Esophagus (tissue), 2 donors: ENCODE results near the gene NOL4L. TPM values are rescaled to one million over a fixed set of nuclear protein-coding genes. Genes with fewer than 3 reads are reported as not detected.

ENCODE experiments used
- H3K27ac ChIP-seq, 2 donors: one replicate each; pipeline ENCODE4 v1.5.1; 2013; ENCODE audit warnings: low read depth in 2 of 2, mild to moderate bottlenecking in 2 of 2, inconsistent platforms in 1 of 2, low read length in 1 of 2, moderate library complexity in 1 of 2
- H3K27me3 ChIP-seq, 2 donors: one replicate each; pipeline ENCODE4 v1.6.1; 2013; ENCODE audit warnings: low read length in 2 of 2, control low read depth in 1 of 2, mild to moderate bottlenecking in 1 of 2; ENCODE audit not compliant: insufficient read depth in 2 of 2, control insufficient read depth in 1 of 2
- H3K36me3 ChIP-seq, 2 donors: one replicate each; pipeline ENCODE4 v1.6.1; 2013; ENCODE audit warnings: low read length in 1 of 2; ENCODE audit not compliant: control insufficient read depth in 2 of 2, insufficient read depth in 2 of 2
- H3K4me1 ChIP-seq, 2 donors: one replicate each; pipeline ENCODE4 v1.6.1; 2013; ENCODE audit warnings: low read length in 1 of 2; ENCODE audit not compliant: control insufficient read depth in 2 of 2, insufficient read depth in 2 of 2
- H3K4me3 ChIP-seq, 2 donors: one replicate each; pipeline ENCODE4 v1.5.1; 2013; ENCODE audit warnings: low read length in 2 of 2, mild to moderate bottlenecking in 2 of 2, low read depth in 1 of 2, moderate library complexity in 1 of 2
- H3K9me3 ChIP-seq, 2 donors: one replicate each; pipeline ENCODE4 v1.6.1; 2013; ENCODE audit warnings: mild to moderate bottlenecking in 2 of 2, low read depth in 1 of 2, low read length in 1 of 2, moderate library complexity in 1 of 2; ENCODE audit not compliant: control insufficient read depth in 2 of 2, insufficient read depth in 1 of 2
- WGBS, 2 donors: extraction: QIAGEN DNeasy Blood & Tissue Kit; methylation state at CpG; one replicate each; pipeline ENCODE4 v1.1.7; 2013; 5-methylcytosine and 5-hydroxymethylcytosine counted together
- polyA plus RNA-seq, 2 donors: library from polyadenylated mRNA; stranded (reverse); fragments of 200-250 nt; gene quantifications; one replicate each; pipeline ENCODE4 v1.2.3, GENCODE V29; 2013
- donor health status: healthy with polysubstance abuse.
- donor health status: Bipolar disorder and iron deficiency.

The NOL4L gene
- polyA plus RNA-seq, 2 donors: 1.1 to 1.2 TPM

- WGBS, 2 donors: 60% methylated on average over 12 to 13 of the region's 13 CpGs
- Histone ChIP-seq H3K27ac (peak overlapping the region; percentile 34 to 35), H3K4me1 (peaks cover 8 to 13% of the 10 kb centered on the region in 2 donors), H3K9me3 (no peaks in the 10 kb centered on the region), H3K36me3 (no peaks in the 10 kb centered on the region), H3K4me3 (no peak overlapping the region), H3K27me3 (no peaks in the 10 kb centered on the region)
Measured at GRCh38 chr20:32539026-32539816, 45.9 kb downstream of the NOL4L start.

- peak overlapping the region; percentile 17 to 34 for H3K27ac ChIP-seq
- 28 to 38% methylated on average over 14 to 16 of the region's 16 CpGs for WGBS, 2 donors
- peaks cover 8 to 13% of the 10 kb centered on the region in 2 donors for H3K4me1 ChIP-seq
- no peak overlapping the region for H3K4me3 ChIP-seq
- H3K9me3 ChIP-seq: no peaks in the 10 kb centered on the region
- H3K36me3 ChIP-seq: no peaks in the 10 kb centered on the region
- no peaks in the 10 kb centered on the region for H3K27me3 ChIP-seq
Measured at GRCh38 chr20:32538526-32538939, 46.6 kb downstream of the NOL4L start.

- H3K36me3 ChIP-seq: no peaks in the 10 kb centered on the region
- H3K4me3 ChIP-seq: no peak overlapping the region
- H3K4me1 ChIP-seq: peaks cover 8 to 13% of the 10 kb centered on the region in 2 donors
- H3K9me3 ChIP-seq: no peaks in the 10 kb centered on the region
- 66 to 71% methylated on average over 16 to 17 of the region's 18 CpGs for WGBS, 2 donors
- H3K27ac ChIP-seq: peak overlapping the region; percentile 17 to 18
- H3K27me3 ChIP-seq: no peaks in the 10 kb centered on the region
Measured at GRCh38 chr20:32537657-32538525, 47.2 kb downstream of the NOL4L start.

- Histone ChIP-seq H3K27me3 (no peaks in the 10 kb centered on the region), H3K4me1 (peaks cover 8 to 13% of the 10 kb centered on the region in 2 donors), H3K27ac (peak overlapping the region; percentile 44 to 53), H3K36me3 (no peaks in the 10 kb centered on the region), H3K4me3 (peak overlapping the region; percentile 31 to 46), H3K9me3 (no peaks in the 10 kb centered on the region)
- 3 to 4% methylated on average over 51 to 62 of the region's 62 CpGs for WGBS, 2 donors
Measured at GRCh38 chr20:32536851-32537656, 48.1 kb downstream of the NOL4L start.

GRCh38 chr20:32535953-32536823, 48.9 kb downstream of the NOL4L start:
- H3K27ac ChIP-seq: peak overlapping the region; percentile 27 to 47
- H3K9me3 ChIP-seq: no peaks in the 10 kb centered on the region
- WGBS, 2 donors: 2% methylated on average over 53 to 66 of the region's 68 CpGs
- H3K4me1 ChIP-seq: peaks cover 8 to 13% of the 10 kb centered on the region in 2 donors
- H3K4me3 ChIP-seq: peak overlapping the region; percentile 43 to 46
- H3K27me3 ChIP-seq: no peaks in the 10 kb centered on the region
- no peaks in the 10 kb centered on the region for H3K36me3 ChIP-seq

GRCh38 chr20:32535316-32535952, 49.7 kb downstream of the NOL4L start:
- WGBS, 2 donors: 56 to 65% methylated on average over 18 of the region's 18 CpGs
- peak overlapping the region; percentile 27 to 47 for H3K27ac ChIP-seq

GRCh38 chr20:32534661-32535240, 50.4 kb downstream of the NOL4L start:
- Histone ChIP-seq H3K27me3 (no peaks in the 10 kb centered on the region), H3K4me1 (peaks cover 8 to 10% of the 10 kb centered on the region in 2 donors), H3K4me3 (no peak overlapping the region), H3K27ac (no peak overlapping the region), H3K9me3 (no peaks in the 10 kb centered on the region), H3K36me3 (no peaks in the 10 kb centered on the region)
- 52 to 57% methylated on average over 8 of the region's 8 CpGs for whole genome bisulfite sequencing, 2 donors

More at GRCh38 chr20:32535316-32535952, 49.7 kb downstream of the NOL4L start:
- Histone ChIP-seq H3K27me3 (no peaks in the 10 kb centered on the region), H3K4me3 (no peak overlapping the region), H3K36me3 (no peaks in the 10 kb centered on the region), H3K4me1 (peaks cover 8 to 13% of the 10 kb centered on the region in 2 donors), H3K9me3 (no peaks in the 10 kb centered on the region)

GRCh38 chr20:32533732-32534131, 51.4 kb downstream of the NOL4L start:
- Histone ChIP-seq H3K27me3 (no peaks in the 10 kb centered on the region), H3K9me3 (no peaks in the 10 kb centered on the region), H3K4me3 (no peak overlapping the region), H3K36me3 (no peaks in the 10 kb centered on the region), H3K4me1 (peaks cover 3 to 6% of the 10 kb centered on the region in 2 donors), H3K27ac (no peak overlapping the region)
- WGBS, 2 donors: 83 to 89% methylated on average over 6 of the region's 6 CpGs
